ENCODE measurements around the gene NET1.

The NET1 gene

GRCh38 chr10:5500910-5501309, 88.6 kb downstream of the NET1 start:
- H3K4me1 ChIP-seq: no peaks in the 10 kb centered on the region
- H3K9me3 ChIP-seq (ENCODE audit: control insufficient read depth, low read length): no peaks in the 10 kb centered on the region
- no peak overlapping the region for H3K4me3 ChIP-seq (ENCODE audit: low read depth, low read length)
- H3K27me3 ChIP-seq (ENCODE audit: control insufficient read depth, insufficient read depth, low read length): no peaks in the 10 kb centered on the region
- no peak overlapping the region for H3K27ac ChIP-seq
- no peak overlapping the region for H2AFZ ChIP-seq
- no peak overlapping the region for H3K4me2 ChIP-seq (ENCODE audit: low read length)
- H3K9ac ChIP-seq: no peak overlapping the region
- no peaks in the 10 kb centered on the region for H3K36me3 ChIP-seq (ENCODE audit: control insufficient read depth, insufficient read depth, low read length)
- no peaks in the 10 kb centered on the region for H3K79me2 ChIP-seq
- TF ChIP-seq, protein P1, sequence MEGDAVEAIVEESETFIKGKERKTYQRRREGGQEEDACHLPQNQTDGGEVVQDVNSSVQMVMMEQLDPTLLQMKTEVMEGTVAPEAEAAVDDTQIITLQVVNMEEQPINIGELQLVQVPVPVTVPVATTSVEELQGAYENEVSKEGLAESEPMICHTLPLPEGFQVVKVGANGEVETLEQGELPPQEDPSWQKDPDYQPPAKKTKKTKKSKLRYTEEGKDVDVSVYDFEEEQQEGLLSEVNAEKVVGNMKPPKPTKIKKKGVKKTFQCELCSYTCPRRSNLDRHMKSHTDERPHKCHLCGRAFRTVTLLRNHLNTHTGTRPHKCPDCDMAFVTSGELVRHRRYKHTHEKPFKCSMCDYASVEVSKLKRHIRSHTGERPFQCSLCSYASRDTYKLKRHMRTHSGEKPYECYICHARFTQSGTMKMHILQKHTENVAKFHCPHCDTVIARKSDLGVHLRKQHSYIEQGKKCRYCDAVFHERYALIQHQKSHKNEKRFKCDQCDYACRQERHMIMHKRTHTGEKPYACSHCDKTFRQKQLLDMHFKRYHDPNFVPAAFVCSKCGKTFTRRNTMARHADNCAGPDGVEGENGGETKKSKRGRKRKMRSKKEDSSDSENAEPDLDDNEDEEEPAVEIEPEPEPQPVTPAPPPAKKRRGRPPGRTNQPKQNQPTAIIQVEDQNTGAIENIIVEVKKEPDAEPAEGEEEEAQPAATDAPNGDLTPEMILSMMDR (IDR thresholded peaks at IDR 0.05): no peak

GRCh38 chr10:5502061-5502521, 89.7 kb downstream of the NET1 start:
- Histone ChIP-seq H3K4me1 (no peaks in the 10 kb centered on the region), H2AFZ (no peak overlapping the region), H3K27ac (no peak overlapping the region), H3K79me2 (no peaks in the 10 kb centered on the region), H3K27me3 (ENCODE audit: control insufficient read depth, insufficient read depth, low read length) (no peaks in the 10 kb centered on the region), H3K9me3 (ENCODE audit: control insufficient read depth, low read length) (no peaks in the 10 kb centered on the region), H3K36me3 (ENCODE audit: control insufficient read depth, insufficient read depth, low read length) (no peaks in the 10 kb centered on the region), H3K4me2 (ENCODE audit: low read length) (no peak overlapping the region), H3K4me3 (ENCODE audit: low read depth, low read length) (no peak overlapping the region), H3K9ac (no peak overlapping the region)
- TF ChIP-seq, protein P1 (IDR thresholded peaks at IDR 0.05): no peak

GRCh38 chr10:5502571-5503476, 90.5 kb downstream of the NET1 start:
- Histone ChIP-seq H3K4me2 (ENCODE audit: low read length) (no peak overlapping the region), H3K27ac (no peak overlapping the region), H3K9me3 (ENCODE audit: control insufficient read depth, low read length) (no peaks in the 10 kb centered on the region), H2AFZ (no peak overlapping the region), H3K27me3 (ENCODE audit: control insufficient read depth, insufficient read depth, low read length) (no peaks in the 10 kb centered on the region), H3K4me3 (ENCODE audit: low read depth, low read length) (no peak overlapping the region), H3K9ac (no peak overlapping the region), H3K36me3 (ENCODE audit: control insufficient read depth, insufficient read depth, low read length) (no peaks in the 10 kb centered on the region), H3K4me1 (no peaks in the 10 kb centered on the region), H3K79me2 (no peaks in the 10 kb centered on the region)
- TF ChIP-seq, protein P1 (IDR thresholded peaks at IDR 0.05): no peak

DNA sequence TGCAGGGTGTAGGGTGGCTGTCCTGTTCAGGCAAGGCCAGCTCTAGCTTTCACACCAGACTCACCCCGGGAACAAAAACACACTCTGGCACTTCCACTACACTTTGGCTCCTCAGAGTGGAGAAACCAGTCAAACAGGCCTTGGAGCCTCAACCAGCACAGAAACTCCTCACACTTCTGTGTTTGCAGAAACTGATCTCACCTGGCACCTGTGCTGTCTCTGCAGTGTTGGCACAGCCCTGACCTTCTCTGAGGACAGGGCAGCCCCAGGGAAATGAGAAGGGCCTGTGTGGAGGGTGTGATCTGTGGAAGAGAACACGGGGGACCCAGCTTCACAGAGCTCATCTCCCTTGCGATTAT, 91.1 kb downstream of the NET1 start:
- TF ChIP-seq, protein P1 (IDR thresholded peaks at IDR 0.05): no peak
- Histone ChIP-seq H3K9ac (no peak overlapping the region), H3K4me2 (ENCODE audit: low read length) (no peak overlapping the region), H3K4me3 (ENCODE audit: low read depth, low read length) (no peak overlapping the region), H3K9me3 (ENCODE audit: control insufficient read depth, low read length) (no peaks in the 10 kb centered on the region), H3K27me3 (ENCODE audit: control insufficient read depth, insufficient read depth, low read length) (no peaks in the 10 kb centered on the region), H3K36me3 (ENCODE audit: control insufficient read depth, insufficient read depth, low read length) (no peaks in the 10 kb centered on the region), H3K27ac (no peak overlapping the region), H2AFZ (no peak overlapping the region), H3K79me2 (no peaks in the 10 kb centered on the region), H3K4me1 (no peaks in the 10 kb centered on the region)

Data from parathyroid adenoma (tissue), 2 donors.